ENCODE data around the gene NCAPD2.

The NCAPD2 gene

DNA sequence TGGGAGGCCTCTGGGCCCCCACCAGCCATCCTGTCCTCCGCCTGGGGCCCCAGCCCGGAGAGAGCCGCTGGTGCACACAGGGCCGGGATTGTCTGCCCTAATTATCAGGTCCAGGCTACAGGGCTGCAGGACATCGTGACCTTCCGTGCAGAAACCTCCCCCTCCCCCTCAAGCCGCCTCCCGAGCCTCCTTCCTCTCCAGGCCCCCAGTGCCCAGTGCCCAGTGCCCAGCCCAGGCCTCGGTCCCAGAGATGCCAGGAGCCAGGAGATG is 39.7 kb downstream of the NCAPD2 start (continued):
- TF ChIP-seq ZNF302 (tag by site-specific recombination; IDR thresholded peaks at IDR 0.05; ENCODE audit: low read depth) (no peak), ZNF585B (tag by site-specific recombination; IDR thresholded peaks at IDR 0.05) (no peak), MYNN (tag by site-specific recombination; IDR thresholded peaks at IDR 0.05; ENCODE audit: borderline replicate concordance) (no peak), ZNF37A (tag by site-specific recombination; IDR thresholded peaks at IDR 0.05) (no peak), ZIC2 (tag by site-specific recombination; IDR thresholded peaks at IDR 0.05) (0 out of 2 replicates have a peak, but pooled peaks have one; percentile 10), ZNF76 (tag by site-specific recombination; IDR thresholded peaks at IDR 0.05; ENCODE audit: borderline replicate concordance, low read depth) (no peak), ZNF548 (tag by site-specific recombination; IDR thresholded peaks at IDR 0.05) (no peak), ZBTB48 (tag by site-specific recombination; IDR thresholded peaks at IDR 0.05) (0 out of 2 replicates have a peak, but pooled peaks have one; percentile 25), ZNF155 (tag by site-specific recombination; IDR thresholded peaks at IDR 0.05) (no peak), ZNF394 (tag by site-specific recombination; IDR thresholded peaks at IDR 0.05; ENCODE audit: borderline replicate concordance) (no peak; the same call in none of the 2 replicates), ZEB2 (tag by site-specific recombination; IDR thresholded peaks at IDR 0.05) (no peak), ZNF19 (tag by site-specific recombination; IDR thresholded peaks at IDR 0.05; ENCODE audit: low read depth) (no peak), ZNF660 (tag by site-specific recombination; IDR thresholded peaks at IDR 0.05) (no peak), YY2 (tag by site-specific recombination; IDR thresholded peaks at IDR 0.05) (no peak), ZNF837 (tag by site-specific recombination; IDR thresholded peaks at IDR 0.05) (0 out of 2 replicates have a peak, but pooled peaks have one; percentile 7), ZNF248 (tag by site-specific recombination; IDR thresholded peaks at IDR 0.05) (no peak), ZNF350 (tag by site-specific recombination; IDR thresholded peaks at IDR 0.05) (no peak), ZNF202 (tag by site-specific recombination; IDR thresholded peaks at IDR 0.05; ENCODE audit: borderline replicate concordance) (no peak), ZNF521 (tag by site-specific recombination; IDR thresholded peaks at IDR 0.05) (no peak), ZNF266 (tag by site-specific recombination; IDR thresholded peaks at IDR 0.05; ENCODE audit: low read depth) (no peak), BCL11A (tag by site-specific recombination; IDR thresholded peaks at IDR 0.05; ENCODE audit: low read depth) (peak; percentile 66; the same call in 1 of the 2 replicates), ZNF830 (tag by site-specific recombination; IDR thresholded peaks at IDR 0.05; ENCODE audit: low read depth) (no peak), ZNF747 (tag by site-specific recombination; IDR thresholded peaks at IDR 0.05) (no peak), ZNF423 (tag by site-specific recombination; IDR thresholded peaks at IDR 0.05) (no peak), MEIS1 (CRISPR knock-in tag; IDR thresholded peaks at IDR 0.05; ENCODE audit: borderline replicate concordance) (no peak), ZBTB8A (tag by site-specific recombination; IDR thresholded peaks at IDR 0.05) (no peak; the same call in none of the 2 replicates), ZNF610 (tag by site-specific recombination; IDR thresholded peaks at IDR 0.05; ENCODE audit: borderline replicate concordance) (no peak), HOXA7 (CRISPR knock-in tag; IDR thresholded peaks at IDR 0.05; ENCODE audit: borderline replicate concordance) (no peak), ZNF121 (tag by site-specific recombination; IDR thresholded peaks at IDR 0.05) (no peak), KLF9 (tag by site-specific recombination; IDR thresholded peaks at IDR 0.05; ENCODE audit: low read depth) (no peak)
- TF ChIP-seq, protein P1, sequence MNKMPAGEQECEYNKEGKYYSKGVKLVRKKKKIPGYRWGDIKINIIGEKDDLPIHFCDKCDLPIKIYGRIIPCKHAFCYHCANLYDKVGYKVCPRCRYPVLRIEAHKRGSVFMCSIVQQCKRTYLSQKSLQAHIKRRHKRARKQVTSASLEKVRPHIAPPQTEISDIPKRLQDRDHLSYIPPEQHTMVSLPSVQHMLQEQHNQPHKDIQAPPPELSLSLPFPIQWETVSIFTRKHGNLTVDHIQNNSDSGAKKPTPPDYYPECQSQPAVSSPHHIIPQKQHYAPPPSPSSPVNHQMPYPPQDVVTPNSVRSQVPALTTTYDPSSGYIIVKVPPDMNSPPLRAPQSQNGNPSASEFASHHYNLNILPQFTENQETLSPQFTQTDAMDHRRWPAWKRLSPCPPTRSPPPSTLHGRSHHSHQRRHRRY (tag by site-specific recombination; IDR thresholded peaks at IDR 0.05), result no peak
- TF ChIP-seq, protein P2, sequence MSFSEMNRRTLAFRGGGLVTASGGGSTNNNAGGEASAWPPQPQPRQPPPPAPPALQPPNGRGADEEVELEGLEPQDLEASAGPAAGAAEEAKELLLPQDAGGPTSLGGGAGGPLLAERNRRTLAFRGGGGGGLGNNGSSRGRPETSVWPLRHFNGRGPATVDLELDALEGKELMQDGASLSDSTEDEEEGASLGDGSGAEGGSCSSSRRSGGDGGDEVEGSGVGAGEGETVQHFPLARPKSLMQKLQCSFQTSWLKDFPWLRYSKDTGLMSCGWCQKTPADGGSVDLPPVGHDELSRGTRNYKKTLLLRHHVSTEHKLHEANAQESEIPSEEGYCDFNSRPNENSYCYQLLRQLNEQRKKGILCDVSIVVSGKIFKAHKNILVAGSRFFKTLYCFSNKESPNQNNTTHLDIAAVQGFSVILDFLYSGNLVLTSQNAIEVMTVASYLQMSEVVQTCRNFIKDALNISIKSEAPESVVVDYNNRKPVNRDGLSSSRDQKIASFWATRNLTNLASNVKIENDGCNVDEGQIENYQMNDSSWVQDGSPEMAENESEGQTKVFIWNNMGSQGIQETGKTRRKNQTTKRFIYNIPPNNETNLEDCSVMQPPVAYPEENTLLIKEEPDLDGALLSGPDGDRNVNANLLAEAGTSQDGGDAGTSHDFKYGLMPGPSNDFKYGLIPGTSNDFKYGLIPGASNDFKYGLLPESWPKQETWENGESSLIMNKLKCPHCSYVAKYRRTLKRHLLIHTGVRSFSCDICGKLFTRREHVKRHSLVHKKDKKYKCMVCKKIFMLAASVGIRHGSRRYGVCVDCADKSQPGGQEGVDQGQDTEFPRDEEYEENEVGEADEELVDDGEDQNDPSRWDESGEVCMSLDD (tag by site-specific recombination; IDR thresholded peaks at IDR 0.05), result no peak
- TF ChIP-seq, protein P3, sequence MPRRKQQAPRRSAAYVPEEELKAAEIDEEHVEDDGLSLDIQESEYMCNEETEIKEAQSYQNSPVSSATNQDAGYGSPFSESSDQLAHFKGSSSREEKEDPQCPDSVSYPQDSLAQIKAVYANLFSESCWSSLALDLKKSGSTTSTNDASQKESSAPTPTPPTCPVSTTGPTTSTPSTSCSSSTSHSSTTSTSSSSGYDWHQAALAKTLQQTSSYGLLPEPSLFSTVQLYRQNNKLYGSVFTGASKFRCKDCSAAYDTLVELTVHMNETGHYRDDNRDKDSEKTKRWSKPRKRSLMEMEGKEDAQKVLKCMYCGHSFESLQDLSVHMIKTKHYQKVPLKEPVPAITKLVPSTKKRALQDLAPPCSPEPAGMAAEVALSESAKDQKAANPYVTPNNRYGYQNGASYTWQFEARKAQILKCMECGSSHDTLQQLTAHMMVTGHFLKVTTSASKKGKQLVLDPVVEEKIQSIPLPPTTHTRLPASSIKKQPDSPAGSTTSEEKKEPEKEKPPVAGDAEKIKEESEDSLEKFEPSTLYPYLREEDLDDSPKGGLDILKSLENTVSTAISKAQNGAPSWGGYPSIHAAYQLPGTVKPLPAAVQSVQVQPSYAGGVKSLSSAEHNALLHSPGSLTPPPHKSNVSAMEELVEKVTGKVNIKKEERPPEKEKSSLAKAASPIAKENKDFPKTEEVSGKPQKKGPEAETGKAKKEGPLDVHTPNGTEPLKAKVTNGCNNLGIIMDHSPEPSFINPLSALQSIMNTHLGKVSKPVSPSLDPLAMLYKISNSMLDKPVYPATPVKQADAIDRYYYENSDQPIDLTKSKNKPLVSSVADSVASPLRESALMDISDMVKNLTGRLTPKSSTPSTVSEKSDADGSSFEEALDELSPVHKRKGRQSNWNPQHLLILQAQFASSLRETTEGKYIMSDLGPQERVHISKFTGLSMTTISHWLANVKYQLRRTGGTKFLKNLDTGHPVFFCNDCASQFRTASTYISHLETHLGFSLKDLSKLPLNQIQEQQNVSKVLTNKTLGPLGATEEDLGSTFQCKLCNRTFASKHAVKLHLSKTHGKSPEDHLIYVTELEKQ (tag by site-specific recombination; IDR thresholded peaks at IDR 0.05; ENCODE audit: borderline replicate concordance), result no peak
- TF ChIP-seq, protein P4, sequence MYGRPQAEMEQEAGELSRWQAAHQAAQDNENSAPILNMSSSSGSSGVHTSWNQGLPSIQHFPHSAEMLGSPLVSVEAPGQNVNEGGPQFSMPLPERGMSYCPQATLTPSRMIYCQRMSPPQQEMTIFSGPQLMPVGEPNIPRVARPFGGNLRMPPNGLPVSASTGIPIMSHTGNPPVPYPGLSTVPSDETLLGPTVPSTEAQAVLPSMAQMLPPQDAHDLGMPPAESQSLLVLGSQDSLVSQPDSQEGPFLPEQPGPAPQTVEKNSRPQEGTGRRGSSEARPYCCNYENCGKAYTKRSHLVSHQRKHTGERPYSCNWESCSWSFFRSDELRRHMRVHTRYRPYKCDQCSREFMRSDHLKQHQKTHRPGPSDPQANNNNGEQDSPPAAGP (tag by site-specific recombination; IDR thresholded peaks at IDR 0.05), result peak; percentile 3; the same call in 1 of the 2 replicates
